ENCODE data around the gene KIF3B. TPM values are rescaled to one million over a fixed set of nuclear protein-coding genes. Genes with fewer than 3 reads are reported as not detected.

Gene KIF3B
- total and polyA plus RNA-seq, 2 of the 13 experiments (the other 11 are each of a cell fraction or from before 2014, with no cell fraction given), result 23.6 to 28.8 TPM

GRCh38 chr20:32382102-32382950 lies 104.9 kb downstream of the KIF3B start:
- in situ Hi-C loops (cut with HindIII; ENCODE audit: extremely low pct_ligation_motif_present, low pct_unique_long_range_greater_than_20kb), result no loop called here
- Histone ChIP-seq H3K4me3 (replicated peaks in 1 of 3; ENCODE audit: insufficient read depth in 1 of 3, low read depth in 2 of 3, low read length in 3 of 3) (no peak overlapping the region), H3K27me3 (ENCODE audit: control insufficient read depth in 1 of 2, insufficient read depth in 2 of 2, low read length in 2 of 2) (no peaks in the 10 kb centered on the region), H3K4me2 (ENCODE audit: low read depth, low read length) (no peak overlapping the region), H3K4me1 (ENCODE audit: insufficient read depth, low read length) (peaks cover 60% of the 10 kb centered on the region), H3K9ac (ENCODE audit: insufficient read depth, low read depth, low read length) (no peak overlapping the region), H3K27ac (ENCODE audit: extremely low read length, insufficient read depth, low read length) (no peak overlapping the region), H3K79me2 (ENCODE audit: insufficient read depth, low read length) (peaks cover 77% of the 10 kb centered on the region), H3K36me3 (replicated peaks in 1 of 2; ENCODE audit: control insufficient read depth in 1 of 2, insufficient read depth in 2 of 2, low read length in 2 of 2) (peaks cover 9 to 53% of the 10 kb centered on the region in 2 experiments), H4K20me1 (ENCODE audit: insufficient read depth, low read length) (peaks cover 48% of the 10 kb centered on the region), H2AFZ (ENCODE audit: low read length) (no peak overlapping the region), H3K9me3 (ENCODE audit: low read length) (no peaks in the 10 kb centered on the region)
- ChIA-PET CTCF (ENCODE audit: low intra/inter-chr PET ratio, low total read pairs) (no interaction called here), POLR2A (interaction anchor here (0.7 kb wide), 1 partner anchor 16 kb away, joined by 3 read pairs; no protein-coding TSS in a partner anchor)
- FAIRE-seq (no peak), ATAC-seq (no peak), DNase-seq (ENCODE audit: low spot score) (no peak)
- no TSS peak for BruUV-seq (replicated peaks)
- TF ChIP-seq ZNF121 (CRISPR knock-in tag; IDR thresholded peaks at IDR 0.05) (peak; percentile 87), ZNF770 (CRISPR knock-in tag; IDR thresholded peaks at IDR 0.05) (peak; percentile 45; the same call in 1 of the 2 replicates), ZBTB20 (CRISPR knock-in tag; IDR thresholded peaks at IDR 0.05; ENCODE audit: borderline replicate concordance, low read depth) (0 out of 2 replicates have a peak, but pooled peaks have one; percentile 28), ZNF362 (CRISPR knock-in tag; IDR thresholded peaks at IDR 0.05; ENCODE audit: borderline replicate concordance) (peak; percentile 65; the same call in 1 of the 2 replicates), PHF21A (CRISPR knock-in tag; IDR thresholded peaks at IDR 0.05) (peak; percentile 23; the same call in 1 of the 2 replicates), ZNF839 (CRISPR knock-in tag; IDR thresholded peaks at IDR 0.05; ENCODE audit: borderline replicate concordance) (no peak)
- intact Hi-C loops (cut with micrococcal nuclease; ENCODE audit: unreplicated experiment), result loop anchor here (5.0 kb wide), 1 partner anchor 100 kb away; no protein-coding TSS in a partner anchor
- WGBS (ENCODE audit: low lambda C conversion rate), result 85% methylated on average over 11 of the region's 11 CpGs
